ENCODE measurements around the gene NR3C2.

- no peak for TF ChIP-seq CTCF (conservative IDR thresholded peaks at IDR 0.05; ENCODE audit: low read length)
- TF ChIP-seq EZH2phosphoT487 (IDR thresholded peaks at IDR 0.05; ENCODE audit: borderline replicate concordance, low read depth, low read length) = no peak
Observed at GRCh38 chr4:148367756-148368155, 74.5 kb downstream of the NR3C2 start.

Measured in OCI-LY7 (cell line).